H9 (cell line): Measurements from ENCODE around the gene TTC13. TPM values are rescaled to one million over a fixed set of nuclear protein-coding genes. Genes with fewer than 3 reads are reported as not detected.

Source experiments
- DNase-seq: peaks from one replicate; pipeline ENCODE4 v3.0.0-alpha.2; 2017
- H2AFZ ChIP-seq: one replicate; pipeline ENCODE4 v1.6.1; 2013; ENCODE audit warnings: mild to moderate bottlenecking, low read length, control low read depth, moderate library complexity
- H2AK5ac ChIP-seq: 2 replicates; pipeline ENCODE4 v1.6.1; 2013; ENCODE audit warnings: low read length, control low read depth, mixed read lengths; ENCODE audit not compliant: insufficient read length
- H2BK120ac ChIP-seq: one replicate; pipeline ENCODE4 v1.6.1; 2013; ENCODE audit warnings: low read depth, mild to moderate bottlenecking, low read length, control low read depth, inconsistent platforms; ENCODE audit not compliant: poor library complexity, severe bottlenecking
- H2BK12ac ChIP-seq: 2 replicates; pipeline ENCODE4 v1.6.1; 2013; ENCODE audit warnings: low read length, control low read depth, mixed read lengths, low read depth; ENCODE audit not compliant: insufficient read length
- H2BK15ac ChIP-seq: 2 replicates; pipeline ENCODE4 v1.6.1; 2013; ENCODE audit warnings: low read depth, low read length, control low read depth
- H2BK20ac ChIP-seq: one replicate; pipeline ENCODE4 v1.6.1; 2013; ENCODE audit warnings: low read depth, mild to moderate bottlenecking, low read length, control low read depth, inconsistent platforms; ENCODE audit not compliant: poor library complexity, severe bottlenecking
- H2BK5ac ChIP-seq: 2 replicates; pipeline ENCODE4 v1.6.1; 2013; ENCODE audit warnings: low read length, control low read depth, mixed read lengths; ENCODE audit not compliant: insufficient read length
- H3K14ac ChIP-seq: 2 replicates; pipeline ENCODE4 v1.6.1; 2013; ENCODE audit warnings: low read length, control low read depth; ENCODE audit not compliant: insufficient read depth
- H3K18ac ChIP-seq: 2 replicates; pipeline ENCODE4 v1.6.1; 2013; ENCODE audit warnings: low read depth, mild to moderate bottlenecking, mixed read lengths, low read length, control low read depth; ENCODE audit not compliant: insufficient read length
- H3K23ac ChIP-seq: 2 replicates; pipeline ENCODE4 v1.6.1; 2013; ENCODE audit warnings: low read length, control low read depth, mixed read lengths, low read depth; ENCODE audit not compliant: insufficient read length
- H3K23me2 ChIP-seq: 2 replicates; pipeline ENCODE4 v1.6.1; 2013; ENCODE audit warnings: low read depth, mild to moderate bottlenecking, mixed read lengths, low read length, control low read depth; ENCODE audit not compliant: insufficient read length, poor library complexity, severe bottlenecking
- H3K27ac ChIP-seq: 2 replicates; pipeline ENCODE4 v1.5.1; 2013; ENCODE audit warnings: low read length, control low read depth, mixed read lengths, low read depth; ENCODE audit not compliant: insufficient read length
- H3K27me3 ChIP-seq: 2 replicates; pipeline ENCODE4 v1.6.1; 2013; ENCODE audit warnings: low read length, control low read depth, inconsistent platforms; ENCODE audit not compliant: insufficient read depth
- H3K4ac ChIP-seq: 2 replicates; pipeline ENCODE4 v1.6.1; 2013; ENCODE audit warnings: low read depth, mild to moderate bottlenecking, control low read depth, inconsistent platforms, low read length, moderate library complexity
- H3K4me1 ChIP-seq: 2 replicates; pipeline ENCODE4 v1.6.1; 2013; ENCODE audit warnings: low read length, control low read depth, inconsistent platforms; ENCODE audit not compliant: insufficient read depth
- H3K4me2 ChIP-seq: 2 replicates; pipeline ENCODE4 v1.6.1; 2013; ENCODE audit warnings: low read length, control low read depth, mixed read lengths; ENCODE audit not compliant: insufficient read length, insufficient read depth
- H3K56ac ChIP-seq: 2 replicates; pipeline ENCODE4 v1.6.1; 2013; ENCODE audit warnings: low read depth, mild to moderate bottlenecking, mixed read lengths, low read length, control low read depth; ENCODE audit not compliant: insufficient read length
- H3K79me1 ChIP-seq: 2 replicates; pipeline ENCODE4 v1.6.1; 2013; ENCODE audit warnings: low read depth, mild to moderate bottlenecking, moderate library complexity, low read length, control low read depth, inconsistent platforms; ENCODE audit not compliant: insufficient read depth, poor library complexity, severe bottlenecking
- H3K79me2 ChIP-seq: 2 replicates; pipeline ENCODE4 v1.6.1; 2013; ENCODE audit warnings: low read length, control low read depth, inconsistent platforms; ENCODE audit not compliant: insufficient read depth
- H3K9ac ChIP-seq: 2 replicates; pipeline ENCODE4 v1.6.1; 2013; ENCODE audit warnings: low read length, control low read depth, mixed read lengths; ENCODE audit not compliant: insufficient read length; ENCODE audit errors: extremely low read depth
- H3K9me3 ChIP-seq: one replicate; pipeline ENCODE4 v1.6.1; 2013; ENCODE audit warnings: low read depth, low read length, inconsistent platforms; ENCODE audit not compliant: control insufficient read depth
- H3T11ph ChIP-seq: one replicate; pipeline ENCODE4 v1.6.1; 2013; ENCODE audit warnings: mild to moderate bottlenecking, low read length, control low read depth, inconsistent platforms
- H4K20me1 ChIP-seq: one replicate; pipeline ENCODE4 v1.6.1; 2013; ENCODE audit not compliant: control insufficient read depth, insufficient read length, insufficient read depth
- H4K5ac ChIP-seq: 2 replicates; pipeline ENCODE4 v1.6.1; 2013; ENCODE audit warnings: low read depth, mild to moderate bottlenecking, mixed read lengths, low read length, control low read depth; ENCODE audit not compliant: insufficient read length
- H4K8ac ChIP-seq: replicated peaks from 2 replicates; pipeline ENCODE4 v1.6.1; 2013; ENCODE audit warnings: low read length, control low read depth, mixed read lengths, low read depth; ENCODE audit not compliant: insufficient read length
- H4K91ac ChIP-seq: 2 replicates; pipeline ENCODE4 v1.6.1; 2013; ENCODE audit warnings: low read depth, mild to moderate bottlenecking, moderate library complexity, mixed read lengths, low read length, control low read depth; ENCODE audit not compliant: insufficient read length
- H3K27ac Mint-ChIP-seq, 3 experiments: 2 replicates in 2 of 3; 3 replicates in 1 of 3; pipeline ENCODE4 v1.8.0; 2020 to 2021; ENCODE audit warnings: mixed read lengths in 3 of 3, mild to moderate bottlenecking in 1 of 3, moderate library complexity in 1 of 3
- H3K27me3 Mint-ChIP-seq: 2 replicates; pipeline ENCODE4 v1.8.0; 2021; ENCODE audit warnings: low read depth, mild to moderate bottlenecking, moderate library complexity, mixed read lengths
- H3K36me3 Mint-ChIP-seq, 3 experiments: 2 replicates in 2 of 3; 3 replicates in 1 of 3; pipeline ENCODE4 v1.8.0; 2020 to 2021; ENCODE audit warnings: low read depth in 3 of 3, mixed read lengths in 3 of 3; ENCODE audit not compliant: insufficient read depth in 1 of 3
- H3K4me1 Mint-ChIP-seq, 2 experiments: 2 replicates each; pipeline ENCODE4 v1.8.0; 2020; ENCODE audit warnings: mixed read lengths in 2 of 2
- H3K4me3 Mint-ChIP-seq, 2 experiments: 2 replicates in 1 of 2; 3 replicates in 1 of 2; pipeline ENCODE4 v1.8.0; 2020 to 2021; ENCODE audit warnings: mild to moderate bottlenecking in 2 of 2, mixed read lengths in 2 of 2, moderate library complexity in 1 of 2
- H3K9me3 Mint-ChIP-seq, 2 experiments: 2 replicates in 1 of 2; 3 replicates in 1 of 2; pipeline ENCODE4 v1.8.0; 2020; ENCODE audit warnings: mild to moderate bottlenecking in 2 of 2, mixed read lengths in 2 of 2, moderate library complexity in 1 of 2
- CTCF ChIP-seq: fragments of 200-600 bp; sonication (generic); conservative IDR thresholded peaks from 3 replicates; pipeline ENCODE4 v1.8.0; 2021; ENCODE audit warnings: antibody characterized with exemption, mild to moderate bottlenecking
- WGBS: extraction: QIAGEN DNeasy Blood & Tissue Kit; methylation state at CpG from one replicate; pipeline ENCODE4 v1.1.7; 2013; ENCODE audit warnings: missing lambda C conversion rate, low lambda C conversion rate, mixed read lengths; ENCODE audit not compliant: insufficient read length; ENCODE audit errors: extremely low coverage; 5-methylcytosine and 5-hydroxymethylcytosine counted together
- total RNA-seq: library from RNA; stranded (reverse); gene quantifications from 2 replicates; pipeline ENCODE4 v1.2.1, GENCODE V29; 2021

Gene TTC13
- total RNA-seq, 1 experiment from 2014 or later, result 7.6 TPM

GRCh38 chr1:231016234-231016633 is 37.6 kb upstream of the TTC13 start:
- Histone ChIP-seq H3K27me3 (no peaks in the 10 kb centered on the region; the same call in 1 of the 2 replicates), H3K79me1 (no peaks in the 10 kb centered on the region), H2BK20ac (no peak overlapping the region), H3K23me2 (no peaks in the 10 kb centered on the region), H2BK120ac (no peak overlapping the region), H4K91ac (no peak overlapping the region), H2BK12ac (no peak overlapping the region), H2AK5ac (no peak overlapping the region), H3K4ac (no peak overlapping the region), H3K27ac (no peak overlapping the region), H2BK15ac (no peak overlapping the region), H3K56ac (no peak overlapping the region), H3K79me2 (no peaks in the 10 kb centered on the region), H3K4me2 (no peak overlapping the region), H4K20me1 (no peaks in the 10 kb centered on the region), H4K8ac (no peak overlapping the region), H3K23ac (no peak overlapping the region), H3K9ac (no peak overlapping the region), H3K18ac (no peak overlapping the region), H2BK5ac (no peak overlapping the region), H3K9me3 (no peaks in the 10 kb centered on the region), H3K4me1 (peaks cover 6% of the 10 kb centered on the region; the same call in 1 of the 2 replicates), H3K14ac (no peak overlapping the region), H2AFZ (no peak overlapping the region), H3T11ph (no peak overlapping the region), H4K5ac (no peak overlapping the region)
- DNase-seq, result no peak
- no peaks in the 10 kb centered on the region for H3K9me3 Mint-ChIP-seq
- no peaks in the 10 kb centered on the region; a peak in 1 of 7 replicates for H3K36me3 Mint-ChIP-seq
- no CpG with 5 or more reads among the region's 6 CpGs for WGBS
- H3K27ac Mint-ChIP-seq, result no peak overlapping the region
- H3K4me3 Mint-ChIP-seq, result no peak overlapping the region
- peaks cover 44% of the 10 kb centered on the region for H3K27me3 Mint-ChIP-seq
- TF ChIP-seq CTCF, result no peak
- peaks cover 9 to 18% of the 10 kb centered on the region in 2 experiments for H3K4me1 Mint-ChIP-seq
